K562 (cell line): ENCODE data around the gene HOXC12. TPM values are rescaled to one million over a fixed set of nuclear protein-coding genes. Genes with fewer than 3 reads are reported as not detected.
A peak's percentile ranks its signal among the peaks of the same experiment; 100 is the strongest.

Experiments used
- ARID4B ChIP-seq: sonication (generic); formaldehyde crosslinking; IDR thresholded peaks from 2 replicates; pipeline ENCODE4 v1.8.0; 2022; ENCODE audit warnings: mild to moderate bottlenecking, missing genetic modification reagents
- PRDM10 ChIP-seq: fragments of 450-650 bp; IDR thresholded peaks from 2 replicates; pipeline ENCODE4 v1.6.1; 2018; ENCODE audit not compliant: partially characterized antibody
- RBM22 ChIP-seq: fragments of 200-400 bp; formaldehyde crosslinking; IDR thresholded peaks from 2 replicates; pipeline ENCODE4 v1.6.1; 2018; ENCODE audit warnings: low read length, low read depth; ENCODE audit not compliant: poor library complexity, severe bottlenecking
- RFX5 ChIP-seq: IDR thresholded peaks from 2 replicates; pipeline ENCODE4 v1.6.1; 2011; ENCODE audit warnings: low read depth, mild to moderate bottlenecking, improper control_type of control experiment, low read length
- SREBF1 ChIP-seq: fragments of 150-350 bp; IDR thresholded peaks from 2 replicates; pipeline ENCODE4 v1.6.1; 2014; ENCODE audit warnings: antibody characterized with exemption, low read depth, low read length, borderline replicate concordance
- THAP12 ChIP-seq: fragments of 250-450 bp; sonication (Bioruptor Pico); IDR thresholded peaks from 2 replicates; pipeline ENCODE4 v1.9.0; 2021; ENCODE audit warnings: mild to moderate bottlenecking, inconsistent platforms
- THRAP3 ChIP-seq: fragments of 450-650 bp; IDR thresholded peaks from 2 replicates; pipeline ENCODE4 v1.6.1; 2016; ENCODE audit warnings: mild to moderate bottlenecking, inconsistent platforms, borderline replicate concordance
- polyA plus RNA-seq, 8 experiments: library from polyadenylated mRNA; depleted of rRNA in 4 of 8; stranded (reverse) in 5 of 8; unstranded in 3 of 8; fragments of >200 nt; fragmentation: Nextera tagmentation in 2 of 8; fragmentation: Illumina TruSeq in 1 of 8; extraction: Ambion mirVana in 2 of 8; extraction: Trizol in 1 of 8; gene quantifications; 2 replicates each; pipeline versions ENCODE4 v1.2.1 to v1.2.3, GENCODE V29; 2011 to 2014; ENCODE audit warnings: inconsistent platforms in 1 of 8, missing spikeins in 1 of 8
- total RNA-seq, 7 experiments: library from RNA; depleted of rRNA in 6 of 7; stranded (reverse); fragments of >200 nt in 6 of 7; fragmentation: Illumina TruSeq in 2 of 7; extraction: Trizol in 2 of 7; gene quantifications; 2 replicates each; pipeline versions ENCODE4 v1.2.1 to v1.2.3, GENCODE V29; 2011 to 2021; ENCODE audit warnings: low replicate concordance in 1 of 7
- TF ChIP-seq, protein P1 (sequence below): fragments of 250-450 bp; sonication (Bioruptor Pico); IDR thresholded peaks from 2 replicates; pipeline ENCODE4 v1.5.0; 2020; ENCODE audit warnings: mild to moderate bottlenecking, borderline replicate concordance
- TF ChIP-seq, protein P2 (sequence below): fragments of 450-650 bp; IDR thresholded peaks from 2 replicates; pipeline ENCODE4 v1.6.1; 2017; ENCODE audit warnings: antibody characterized with exemption, mild to moderate bottlenecking

Gene HOXC12
- total and polyA plus RNA-seq, 9 of the 15 experiments (the other 6 are each of a cell fraction or from before 2014, with no cell fraction given) = 0.04 to 0.36 (median 0.11) TPM; not detected in 1

DNA sequence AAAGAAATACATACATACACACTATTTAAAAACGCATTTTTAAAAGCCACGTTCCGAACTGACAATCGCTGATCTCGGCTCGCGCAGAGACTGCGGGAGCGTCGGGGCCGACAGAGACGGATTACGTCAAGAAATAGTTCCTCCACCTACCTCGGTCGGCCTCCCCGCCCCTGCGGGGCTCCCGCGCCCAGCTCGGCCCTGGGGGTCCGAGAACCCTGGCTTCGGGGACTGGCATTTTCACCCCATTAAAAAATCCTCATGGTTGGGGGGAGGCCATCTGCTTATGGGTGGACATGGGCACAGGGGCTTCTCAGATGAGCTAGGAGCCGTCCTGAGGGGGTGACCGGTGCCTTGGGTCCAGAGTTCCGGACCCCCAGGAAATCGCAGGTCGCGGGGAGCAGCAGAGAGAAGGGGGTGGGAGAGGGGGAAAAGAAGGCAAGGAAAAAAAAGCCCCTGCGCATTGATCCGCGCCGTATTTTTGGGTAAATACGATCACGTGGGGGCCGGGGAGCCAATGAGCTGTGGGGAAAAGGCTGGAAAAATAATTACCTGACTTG, 44.9 kb downstream of the HOXC12 start (continued):
- TF ChIP-seq PRDM10 (peak; percentile 96), RFX5 (no peak), RBM22 (no peak), THRAP3 (no peak), THAP12 (CRISPR knock-in tag) (no peak; the same call in 1 of the 2 replicates), SREBF1 (no peak), ARID4B (no peak)
- TF ChIP-seq, protein P1, sequence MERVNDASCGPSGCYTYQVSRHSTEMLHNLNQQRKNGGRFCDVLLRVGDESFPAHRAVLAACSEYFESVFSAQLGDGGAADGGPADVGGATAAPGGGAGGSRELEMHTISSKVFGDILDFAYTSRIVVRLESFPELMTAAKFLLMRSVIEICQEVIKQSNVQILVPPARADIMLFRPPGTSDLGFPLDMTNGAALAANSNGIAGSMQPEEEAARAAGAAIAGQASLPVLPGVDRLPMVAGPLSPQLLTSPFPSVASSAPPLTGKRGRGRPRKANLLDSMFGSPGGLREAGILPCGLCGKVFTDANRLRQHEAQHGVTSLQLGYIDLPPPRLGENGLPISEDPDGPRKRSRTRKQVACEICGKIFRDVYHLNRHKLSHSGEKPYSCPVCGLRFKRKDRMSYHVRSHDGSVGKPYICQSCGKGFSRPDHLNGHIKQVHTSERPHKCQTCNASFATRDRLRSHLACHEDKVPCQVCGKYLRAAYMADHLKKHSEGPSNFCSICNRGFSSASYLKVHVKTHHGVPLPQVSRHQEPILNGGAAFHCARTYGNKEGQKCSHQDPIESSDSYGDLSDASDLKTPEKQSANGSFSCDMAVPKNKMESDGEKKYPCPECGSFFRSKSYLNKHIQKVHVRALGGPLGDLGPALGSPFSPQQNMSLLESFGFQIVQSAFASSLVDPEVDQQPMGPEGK (CRISPR knock-in tag) = no peak
- TF ChIP-seq, protein P2, sequence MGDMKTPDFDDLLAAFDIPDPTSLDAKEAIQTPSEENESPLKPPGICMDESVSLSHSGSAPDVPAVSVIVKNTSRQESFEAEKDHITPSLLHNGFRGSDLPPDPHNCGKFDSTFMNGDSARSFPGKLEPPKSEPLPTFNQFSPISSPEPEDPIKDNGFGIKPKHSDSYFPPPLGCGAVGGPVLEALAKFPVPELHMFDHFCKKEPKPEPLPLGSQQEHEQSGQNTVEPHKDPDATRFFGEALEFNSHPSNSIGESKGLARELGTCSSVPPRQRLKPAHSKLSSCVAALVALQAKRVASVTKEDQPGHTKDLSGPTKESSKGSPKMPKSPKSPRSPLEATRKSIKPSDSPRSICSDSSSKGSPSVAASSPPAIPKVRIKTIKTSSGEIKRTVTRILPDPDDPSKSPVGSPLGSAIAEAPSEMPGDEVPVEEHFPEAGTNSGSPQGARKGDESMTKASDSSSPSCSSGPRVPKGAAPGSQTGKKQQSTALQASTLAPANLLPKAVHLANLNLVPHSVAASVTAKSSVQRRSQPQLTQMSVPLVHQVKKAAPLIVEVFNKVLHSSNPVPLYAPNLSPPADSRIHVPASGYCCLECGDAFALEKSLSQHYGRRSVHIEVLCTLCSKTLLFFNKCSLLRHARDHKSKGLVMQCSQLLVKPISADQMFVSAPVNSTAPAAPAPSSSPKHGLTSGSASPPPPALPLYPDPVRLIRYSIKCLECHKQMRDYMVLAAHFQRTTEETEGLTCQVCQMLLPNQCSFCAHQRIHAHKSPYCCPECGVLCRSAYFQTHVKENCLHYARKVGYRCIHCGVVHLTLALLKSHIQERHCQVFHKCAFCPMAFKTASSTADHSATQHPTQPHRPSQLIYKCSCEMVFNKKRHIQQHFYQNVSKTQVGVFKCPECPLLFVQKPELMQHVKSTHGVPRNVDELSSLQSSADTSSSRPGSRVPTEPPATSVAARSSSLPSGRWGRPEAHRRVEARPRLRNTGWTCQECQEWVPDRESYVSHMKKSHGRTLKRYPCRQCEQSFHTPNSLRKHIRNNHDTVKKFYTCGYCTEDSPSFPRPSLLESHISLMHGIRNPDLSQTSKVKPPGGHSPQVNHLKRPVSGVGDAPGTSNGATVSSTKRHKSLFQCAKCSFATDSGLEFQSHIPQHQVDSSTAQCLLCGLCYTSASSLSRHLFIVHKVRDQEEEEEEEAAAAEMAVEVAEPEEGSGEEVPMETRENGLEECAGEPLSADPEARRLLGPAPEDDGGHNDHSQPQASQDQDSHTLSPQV = no peak
